ENCODE measurements around the gene INTS12. TPM values are rescaled to one million over a fixed set of nuclear protein-coding genes. Genes with fewer than 3 reads are reported as not detected.

INTS12 gene
- total RNA-seq, 1 experiment from 2014 or later, result 13.3 TPM

GRCh38 chr4:105710012-105710600 lies 1.6 kb upstream of the INTS12 start:
- ATAC-seq (no peak), DNase-seq (no peak)
- no peaks in the 10 kb centered on the region for H3K9me3 ChIP-seq (ENCODE audit: low read length)
- H3K4me1 ChIP-seq (ENCODE audit: insufficient read depth, low read length), result peaks cover 42% of the 10 kb centered on the region
- H3K9ac ChIP-seq (ENCODE audit: low read length), result peak overlapping the region; percentile 95; the same call in 1 of the 2 replicates
- H4K20me1 ChIP-seq (ENCODE audit: low read length), result no peaks in the 10 kb centered on the region
- intact Hi-C loops (cut with micrococcal nuclease), result loop anchor here (5.0 to 10.0 kb wide), 5 partner anchors 33 to 495 kb away; partner anchors contain the start of gene PPA2
- H3K79me2 ChIP-seq (ENCODE audit: low read length), result peaks cover 71% of the 10 kb centered on the region
- BruUV-seq (replicated peaks), result no TSS peak
- H2AFZ ChIP-seq (ENCODE audit: low read length), result peak overlapping the region; percentile 38; the same call in 1 of the 2 replicates
- H3K4me2 ChIP-seq (ENCODE audit: low read length), result peak overlapping the region; percentile 99
- H3K27ac ChIP-seq (ENCODE audit: low read length), result no peak overlapping the region
- H3K36me3 ChIP-seq (ENCODE audit: low read depth, low read length), result no peaks in the 10 kb centered on the region
- CTCF ChIA-PET, result interaction anchor here (0.7 kb wide), 1 partner anchor 80 kb away, joined by 3 read pairs; no protein-coding TSS in a partner anchor
- H3K9me2 ChIP-seq (replicated peaks; ENCODE audit: low read length), result no peaks in the 10 kb centered on the region
- H3K27me3 ChIP-seq (ENCODE audit: low read length), result no peaks in the 10 kb centered on the region
- peak overlapping the region; percentile 86 for H3K4me3 ChIP-seq (ENCODE audit: low read length)
- POLR2A ChIA-PET (ENCODE audit: unreplicated experiment), result no interaction called here
- no peaks in the 10 kb centered on the region for H3F3A ChIP-seq (ENCODE audit: low read length, unreplicated experiment)
- no peak for TF ChIP-seq EZH2phosphoT487 (IDR thresholded peaks at IDR 0.05; ENCODE audit: borderline replicate concordance, low read length)
- no peak for TF ChIP-seq EZH2 (IDR thresholded peaks at IDR 0.05; ENCODE audit: low read length, unreplicated experiment)
- no peak for TF ChIP-seq CTCF (conservative IDR thresholded peaks at IDR 0.05; ENCODE audit: low read depth, low read length)

GRCh38 chr4:105709081-105709450 lies 577 bp upstream of the INTS12 start:
- Histone ChIP-seq H3K4me1 (ENCODE audit: insufficient read depth, low read length) (peaks cover 41% of the 10 kb centered on the region), H3K36me3 (ENCODE audit: low read depth, low read length) (no peaks in the 10 kb centered on the region), H4K20me1 (ENCODE audit: low read length) (no peaks in the 10 kb centered on the region), H3K27ac (ENCODE audit: low read length) (peak overlapping the region; percentile 79), H3K79me2 (ENCODE audit: low read length) (peaks cover 77% of the 10 kb centered on the region), H3K9ac (ENCODE audit: low read length) (peak overlapping the region; percentile 95), H3K4me3 (ENCODE audit: low read length) (peak overlapping the region; percentile 86), H3K9me3 (ENCODE audit: low read length) (no peaks in the 10 kb centered on the region), H3K4me2 (ENCODE audit: low read length) (peak overlapping the region; percentile 99), H2AFZ (ENCODE audit: low read length) (peak overlapping the region; percentile 96), H3F3A (ENCODE audit: low read length, unreplicated experiment) (no peaks in the 10 kb centered on the region), H3K27me3 (ENCODE audit: low read length) (no peaks in the 10 kb centered on the region), H3K9me2 (replicated peaks; ENCODE audit: low read length) (no peaks in the 10 kb centered on the region)
- DNase-seq (peak; percentile 8), ATAC-seq (peak; percentile 35)
- POLR2A ChIA-PET (ENCODE audit: unreplicated experiment), result no interaction called here
- TF ChIP-seq CTCF (conservative IDR thresholded peaks at IDR 0.05; ENCODE audit: low read depth, low read length) (no peak), EZH2 (IDR thresholded peaks at IDR 0.05; ENCODE audit: low read length, unreplicated experiment) (no peak), EZH2phosphoT487 (IDR thresholded peaks at IDR 0.05; ENCODE audit: borderline replicate concordance, low read length) (no peak)
- BruUV-seq (replicated peaks), result no TSS peak
- intact Hi-C loops (cut with micrococcal nuclease), result loop anchor here (2.0 kb wide), 1 partner anchor 76 kb away; no protein-coding TSS in a partner anchor
- CTCF ChIA-PET, result no interaction called here

GRCh38 chr4:105707782-105708180 lies 708 bp downstream of the INTS12 start:
- peak overlapping the region; percentile 95 for H3K9ac ChIP-seq (ENCODE audit: low read length)
- no peak for TF ChIP-seq EZH2 (IDR thresholded peaks at IDR 0.05; ENCODE audit: low read length, unreplicated experiment)
- TF ChIP-seq EZH2phosphoT487 (IDR thresholded peaks at IDR 0.05; ENCODE audit: borderline replicate concordance, low read length), result no peak
- no peak for TF ChIP-seq CTCF (conservative IDR thresholded peaks at IDR 0.05; ENCODE audit: low read depth, low read length)
- no peaks in the 10 kb centered on the region for H3K27me3 ChIP-seq (ENCODE audit: low read length)
- CTCF ChIA-PET, result no interaction called here
- peak overlapping the region; percentile 34; the same call in 1 of the 2 replicates for H3K27ac ChIP-seq (ENCODE audit: low read length)
- DNase-seq, result no peak
- peak overlapping the region; percentile 96 for H2AFZ ChIP-seq (ENCODE audit: low read length)
- peak overlapping the region; percentile 86 for H3K4me3 ChIP-seq (ENCODE audit: low read length)
- H4K20me1 ChIP-seq (ENCODE audit: low read length), result no peaks in the 10 kb centered on the region
- H3K9me2 ChIP-seq (replicated peaks; ENCODE audit: low read length), result no peaks in the 10 kb centered on the region
- no peaks in the 10 kb centered on the region for H3K9me3 ChIP-seq (ENCODE audit: low read length)
- POLR2A ChIA-PET (ENCODE audit: unreplicated experiment), result interaction anchor here (0.6 kb wide), 1 partner anchor 90 kb away, joined by 3 read pairs; no protein-coding TSS in a partner anchor
- peaks cover 84% of the 10 kb centered on the region for H3K79me2 ChIP-seq (ENCODE audit: low read length)
- no peaks in the 10 kb centered on the region for H3F3A ChIP-seq (ENCODE audit: low read length, unreplicated experiment)
- no peak for ATAC-seq
- no peaks in the 10 kb centered on the region for H3K36me3 ChIP-seq (ENCODE audit: low read depth, low read length)
- peak overlapping the region; percentile 86 for H3K4me2 ChIP-seq (ENCODE audit: low read length)
- BruUV-seq (replicated peaks), result no TSS peak
- peaks cover 35% of the 10 kb centered on the region for H3K4me1 ChIP-seq (ENCODE audit: insufficient read depth, low read length)
- intact Hi-C loops (cut with micrococcal nuclease), result loop anchor here (2.0 kb wide), 1 partner anchor 75 kb away; no protein-coding TSS in a partner anchor

Data from PC-3 (cell line).